Psoas muscle (tissue), 8 donors: ENCODE data around the gene PRR5L. TPM values are rescaled to one million over a fixed set of nuclear protein-coding genes. Genes with fewer than 3 reads are reported as not detected.

Source experiments
- ATAC-seq, 4 donors: fragments of 200-7000 bp; cut with Tn5 transposase; one replicate each; pipeline ENCODE4 v1.9.1; 2020; ENCODE audit warnings: moderate library complexity in 3 of 4, mild to moderate bottlenecking in 2 of 4
- DNase-seq, 2 donors: peaks; one replicate each; pipeline ENCODE4 v3.0.0-alpha.2; 2020
- H3K27ac ChIP-seq: fragments of 200-600 bp; one replicate; pipeline ENCODE4 v1.8.0; 2022
- H3K27me3 ChIP-seq, 3 donors: fragments of 200-600 bp in 1 of 3; one replicate each; pipeline versions ENCODE4 v1.6.1 to v1.8.0; 2013 to 2022; ENCODE audit warnings: low read length in 2 of 3, mild to moderate bottlenecking in 2 of 3, moderate library complexity in 1 of 3; ENCODE audit not compliant: insufficient read depth in 3 of 3
- H3K36me3 ChIP-seq, 2 donors: fragments of 200-600 bp in 1 of 2; one replicate each; pipeline versions ENCODE4 v1.6.1 to v1.8.0; 2013 to 2022; ENCODE audit warnings: low read depth in 1 of 2, mild to moderate bottlenecking in 1 of 2, moderate library complexity in 1 of 2; ENCODE audit not compliant: insufficient read depth in 1 of 2
- H3K4me1 ChIP-seq: fragments of 200-600 bp; one replicate; pipeline ENCODE4 v1.8.0; 2022
- H3K4me3 ChIP-seq: fragments of 200-600 bp; one replicate; pipeline ENCODE4 v1.8.0; 2022; ENCODE audit warnings: mild to moderate bottlenecking
- H3K9me3 ChIP-seq: fragments of 200-600 bp; one replicate; pipeline ENCODE4 v1.8.0; 2022
- WGBS, 3 donors: extraction: QIAGEN DNeasy Blood & Tissue Kit; methylation state at CpG; one replicate each; pipeline versions ENCODE4 v1.1.6 to v1.1.7; 2013; 5-methylcytosine and 5-hydroxymethylcytosine counted together
- intact Hi-C, 2 donors: fragments of 100-400 bp; cut with DNase I; formaldehyde crosslinking; loops; one replicate each; pipeline versions ENCODE4 v1.11.0 to v1.14.2; 2022
- polyA plus RNA-seq, 3 donors: library from polyadenylated mRNA; stranded (reverse); fragments of 200-250 nt; gene quantifications; one replicate each; pipeline ENCODE4 v1.2.3, GENCODE V29; 2013
- total RNA-seq, 4 donors: library from RNA; stranded (reverse); fragmentation: NEBNext Ultra II Directional in 2 of 4; extraction: Animal tissue kit (Norgen Biotek cat#: 25700) in 2 of 4; gene quantifications; one replicate each; pipeline versions ENCODE4 v1.2.1 to v1.2.4, GENCODE V29; 2021 to 2023
- TF ChIP-seq, protein P1 (sequence below): fragments of 200-600 bp; IDR thresholded peaks from one replicate; pipeline ENCODE4 v1.8.0; 2022; ENCODE audit warnings: antibody characterized with exemption
- donor health status: healthy with polysubstance abuse.
- donor health status: DM: no; HTN: no; CAD: no; lungs with moderate emphysema.
- donor health status: Bipolar disorder and iron deficiency.
- donor health status: healthy.
- donor health status: DM: yes; HTN: yes; CAD: no.
- donor health status: DM: no; HTN: no; CAD: no.
- donor health status: DM: no; HTN: no; CAD: no.
- donor health status: DM: yes; HTN: yes; CAD: no.

Gene PRR5L
- total and polyA plus RNA-seq, 7 donors, result 0.39 to 2.5 (median 0.86) TPM

- Histone ChIP-seq H3K9me3 (no peaks in the 10 kb centered on the region), H3K36me3 (no peaks in the 10 kb centered on the region), H3K4me1 (no peaks in the 10 kb centered on the region), H3K27me3 (no peaks in the 10 kb centered on the region), H3K27ac (no peak overlapping the region), H3K4me3 (no peak overlapping the region)
- TF ChIP-seq, protein P1, sequence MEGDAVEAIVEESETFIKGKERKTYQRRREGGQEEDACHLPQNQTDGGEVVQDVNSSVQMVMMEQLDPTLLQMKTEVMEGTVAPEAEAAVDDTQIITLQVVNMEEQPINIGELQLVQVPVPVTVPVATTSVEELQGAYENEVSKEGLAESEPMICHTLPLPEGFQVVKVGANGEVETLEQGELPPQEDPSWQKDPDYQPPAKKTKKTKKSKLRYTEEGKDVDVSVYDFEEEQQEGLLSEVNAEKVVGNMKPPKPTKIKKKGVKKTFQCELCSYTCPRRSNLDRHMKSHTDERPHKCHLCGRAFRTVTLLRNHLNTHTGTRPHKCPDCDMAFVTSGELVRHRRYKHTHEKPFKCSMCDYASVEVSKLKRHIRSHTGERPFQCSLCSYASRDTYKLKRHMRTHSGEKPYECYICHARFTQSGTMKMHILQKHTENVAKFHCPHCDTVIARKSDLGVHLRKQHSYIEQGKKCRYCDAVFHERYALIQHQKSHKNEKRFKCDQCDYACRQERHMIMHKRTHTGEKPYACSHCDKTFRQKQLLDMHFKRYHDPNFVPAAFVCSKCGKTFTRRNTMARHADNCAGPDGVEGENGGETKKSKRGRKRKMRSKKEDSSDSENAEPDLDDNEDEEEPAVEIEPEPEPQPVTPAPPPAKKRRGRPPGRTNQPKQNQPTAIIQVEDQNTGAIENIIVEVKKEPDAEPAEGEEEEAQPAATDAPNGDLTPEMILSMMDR, result no peak
- DNase-seq (no peak), ATAC-seq (no peak)
- intact Hi-C loops, result no loop called here
- WGBS, 3 donors, result 79 to 87% (median 81%) methylated on average over 4 of the region's 4 CpGs
These were observed 66.8 kb downstream of the PRR5L start for GRCh38 chr11:36362902-36363301.

- intact Hi-C loops, result no loop called here
These were observed 67.5 kb downstream of the PRR5L start for GRCh38 chr11:36363361-36364268.

DNA sequence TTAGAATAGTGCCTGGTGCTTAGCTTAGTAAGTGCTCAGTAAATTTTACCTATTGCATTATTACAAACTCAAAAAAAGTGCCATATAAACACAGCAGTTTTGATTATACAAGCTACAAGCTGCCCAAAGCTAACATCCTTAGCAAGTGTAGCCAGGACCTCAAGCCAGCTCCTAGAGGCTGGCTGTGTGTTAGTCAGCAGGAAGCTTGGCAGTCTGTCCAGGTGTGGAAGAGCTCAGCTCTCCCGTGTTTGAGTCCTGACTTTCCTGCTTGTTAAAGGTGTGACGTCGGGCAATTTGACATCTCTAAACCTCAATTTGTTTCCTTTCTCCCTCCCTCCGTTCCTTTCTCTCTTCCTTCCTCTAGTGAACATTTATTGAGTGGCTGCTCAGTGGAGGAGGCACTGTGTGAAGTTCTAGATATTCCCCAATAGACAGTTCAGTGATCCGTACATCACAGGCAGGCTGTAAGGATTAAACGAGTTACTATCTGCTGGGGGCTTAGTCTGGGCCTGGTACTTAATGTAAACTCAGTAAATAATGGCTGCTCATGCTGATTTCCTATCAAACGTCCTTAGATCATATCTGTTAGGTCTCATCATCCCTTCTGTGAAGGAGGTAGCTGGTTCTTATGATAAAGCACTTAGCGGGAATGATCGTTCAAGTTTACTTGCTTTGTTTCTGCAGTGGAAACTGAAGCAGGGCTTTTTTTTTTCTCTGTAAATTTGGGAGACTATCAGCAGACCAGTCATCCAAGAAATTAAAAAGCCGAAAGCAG lies 68.7 kb downstream of the PRR5L start:
- Histone ChIP-seq H3K9me3 (no peaks in the 10 kb centered on the region), H3K27me3 (no peaks in the 10 kb centered on the region), H3K36me3 (no peaks in the 10 kb centered on the region), H3K27ac (no peak overlapping the region), H3K4me3 (no peak overlapping the region), H3K4me1 (no peaks in the 10 kb centered on the region)
- WGBS, 3 donors, result 62 to 71% (median 68%) methylated on average over 10 of the region's 10 CpGs
- TF ChIP-seq, protein P1, result no peak
- ATAC-seq, result no peak
- intact Hi-C loops, result no loop called here
- no peak for DNase-seq

More at GRCh38 chr11:36363361-36364268, 67.5 kb downstream of the PRR5L start:
- no peak overlapping the region for H3K4me3 ChIP-seq
- TF ChIP-seq, protein P1, result no peak
- no peak overlapping the region for H3K27ac ChIP-seq
- H3K36me3 ChIP-seq, result no peaks in the 10 kb centered on the region
- WGBS, 3 donors, result 63 to 67% (median 63%) methylated on average over 5 of the region's 5 CpGs
- H3K9me3 ChIP-seq, result no peaks in the 10 kb centered on the region
- ATAC-seq, result no peak
- DNase-seq, result no peak
- no peaks in the 10 kb centered on the region for H3K4me1 ChIP-seq
- H3K27me3 ChIP-seq, result no peaks in the 10 kb centered on the region

GRCh38 chr11:36365907-36366306 lies 69.8 kb downstream of the PRR5L start:
- ATAC-seq, result no peak
- no peak overlapping the region for H3K4me3 ChIP-seq
- intact Hi-C loops, result no loop called here
- H3K27ac ChIP-seq, result no peak overlapping the region
- H3K36me3 ChIP-seq, result no peaks in the 10 kb centered on the region
- H3K27me3 ChIP-seq, result peaks cover 0 to 6% (median 0%) of the 10 kb centered on the region in 3 donors
- H3K4me1 ChIP-seq, result no peaks in the 10 kb centered on the region
- H3K9me3 ChIP-seq, result no peaks in the 10 kb centered on the region
- no peak for DNase-seq
- TF ChIP-seq, protein P1, result no peak
